HG03575 (cell line): ENCODE measurements around the gene RNF34.
"Not testable (repeated sequence)": the region's sequence is repeated elsewhere in the genome, so short reads cannot be mapped to it uniquely, and the experiment has no call there.

Source experiments
- ATAC-seq: cut with Tn5 transposase; IDR thresholded peaks from one replicate; pipeline ENCODE4 v1.9.1; 2021; ENCODE audit not compliant: unreplicated experiment, insufficient number of reproducible peaks, low FRiP score; ENCODE audit errors: extremely low read depth

RNF34 gene

GRCh38 chr12:121384891-121385290 is 15.0 kb upstream of the RNF34 start:
- ATAC-seq, result not testable (repeated sequence)

DNA sequence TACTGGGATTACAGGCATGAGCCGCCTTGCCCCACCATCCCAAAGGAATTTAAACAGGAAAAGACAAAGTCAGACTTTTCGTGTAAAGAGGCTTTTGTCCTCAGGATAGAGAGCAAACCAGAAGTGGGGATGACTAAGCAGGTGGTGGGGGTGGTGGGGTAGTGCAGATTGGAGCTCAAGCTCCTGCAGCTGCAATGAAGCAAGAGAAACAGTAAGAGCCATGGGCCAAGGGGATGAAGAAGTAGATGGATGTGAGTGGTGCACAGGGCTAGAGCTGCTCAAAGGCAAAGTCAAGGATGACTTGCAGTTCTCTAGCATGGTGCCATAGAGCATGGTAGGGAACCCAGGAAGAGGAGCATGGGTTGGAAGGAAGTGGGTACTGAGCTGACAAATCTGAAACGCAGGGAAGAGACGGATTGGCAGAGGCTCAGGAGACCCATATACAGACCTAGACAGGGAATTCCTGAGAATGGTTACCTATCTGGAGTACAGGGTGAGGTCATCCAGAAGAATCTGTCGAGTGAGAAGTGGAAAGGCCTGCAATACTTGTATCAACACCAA is 11.4 kb upstream of the RNF34 start:
- ATAC-seq, result no peak

DNA sequence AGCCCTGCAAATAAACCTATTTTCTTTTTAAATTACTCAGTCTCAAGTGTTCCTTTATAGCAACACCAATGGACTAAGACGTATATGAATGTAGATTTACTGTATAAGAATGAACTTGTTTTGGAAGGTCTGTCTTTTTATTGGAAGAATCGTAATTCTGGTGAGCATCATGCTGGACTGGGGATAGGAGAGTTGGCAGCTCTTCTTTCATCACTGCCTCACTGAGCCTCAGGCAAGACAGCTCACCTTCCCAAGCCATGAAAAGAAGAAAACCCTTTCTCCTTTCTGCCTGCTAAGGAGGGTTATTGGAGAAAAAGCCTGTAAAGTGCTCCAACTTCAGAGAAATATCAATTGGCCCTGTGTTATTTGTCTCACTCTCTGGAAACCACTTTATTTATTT is 9.1 kb upstream of the RNF34 start:
- ATAC-seq, result no peak

DNA sequence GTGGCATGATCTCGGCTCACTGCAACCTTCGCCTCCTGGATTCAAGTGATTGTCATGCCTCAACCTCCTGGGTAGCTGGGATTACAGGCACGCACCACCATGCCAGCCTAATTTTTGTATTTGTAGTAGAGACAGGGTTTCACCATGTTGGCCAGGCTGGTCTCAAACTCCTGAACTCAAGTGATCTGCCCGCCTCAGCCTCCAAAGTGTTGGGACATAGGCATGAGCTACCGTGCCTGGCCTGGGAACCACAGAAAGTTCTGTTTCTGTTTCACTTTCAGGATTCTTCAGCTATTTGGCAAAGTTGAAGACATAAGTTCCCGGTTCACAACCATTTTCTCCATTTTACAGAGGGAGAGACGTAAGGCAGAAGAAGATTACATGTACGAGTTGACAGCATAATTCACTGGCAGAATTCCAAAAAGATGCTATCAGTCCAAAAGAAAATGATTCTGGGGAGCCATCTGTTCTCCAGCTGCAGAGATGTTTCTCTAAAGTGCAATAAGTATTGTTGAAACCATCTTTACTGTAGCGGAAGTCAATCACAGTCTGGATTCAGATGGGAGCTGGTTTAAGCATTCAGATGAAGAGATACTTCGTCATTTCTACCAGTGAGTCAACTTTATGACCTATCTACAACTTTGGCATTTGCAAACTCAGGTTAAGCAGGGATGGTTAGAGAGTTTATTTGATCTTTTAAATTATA is 8.1 kb upstream of the RNF34 start:
- ATAC-seq, result no peak

DNA sequence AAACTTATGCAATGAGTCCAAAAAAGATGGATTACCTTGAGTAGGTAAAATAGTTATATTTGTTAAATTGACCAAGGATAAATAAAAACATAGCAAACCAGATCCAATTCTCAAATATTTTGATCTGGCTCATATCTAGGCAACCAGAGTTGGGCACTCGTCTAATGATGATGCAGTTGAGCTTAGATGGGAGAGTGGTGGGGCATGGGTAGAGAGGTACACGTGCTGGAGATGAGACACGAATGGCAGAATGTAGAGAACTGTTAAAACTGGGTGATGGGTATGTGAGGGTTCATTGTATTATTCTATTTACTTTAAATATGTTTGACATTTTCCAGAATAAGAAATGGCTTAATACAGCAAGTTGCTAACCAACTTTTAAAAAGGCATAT is 7.6 kb upstream of the RNF34 start:
- no peak for ATAC-seq

- no peak for ATAC-seq
These were observed 2.4 kb upstream of the RNF34 start for GRCh38 chr12:121397521-121397920.

- ATAC-seq, result no peak
These were observed 1.6 kb upstream of the RNF34 start for GRCh38 chr12:121398355-121398754.

GRCh38 chr12:121400332-121401139 is 618 bp downstream of the RNF34 start:
- no peak for ATAC-seq

DNA sequence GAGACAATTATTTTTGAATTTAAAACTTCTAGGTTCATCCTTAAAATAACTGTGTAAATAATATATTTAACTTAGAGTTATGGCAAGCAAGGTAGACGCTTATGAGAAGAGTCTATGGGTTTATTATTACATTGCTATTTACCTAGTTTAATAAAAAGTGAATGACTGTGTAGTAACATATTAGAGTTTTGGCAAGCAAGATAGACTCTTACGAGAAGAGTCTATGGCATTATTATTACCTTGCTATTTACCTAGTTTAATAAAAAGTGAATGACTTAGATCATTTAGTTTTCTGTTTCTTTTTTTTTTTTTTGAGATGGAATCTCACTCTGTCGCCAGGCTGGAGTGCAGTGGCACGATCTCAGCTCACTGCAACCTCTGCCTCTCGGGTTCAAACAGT is 3.8 kb downstream of the RNF34 start:
- ATAC-seq, result no peak

- no peak for ATAC-seq
These were observed 4.8 kb downstream of the RNF34 start for GRCh38 chr12:121404734-121405133.

GRCh38 chr12:121405211-121405610 is 5.3 kb downstream of the RNF34 start:
- ATAC-seq, result no peak

DNA sequence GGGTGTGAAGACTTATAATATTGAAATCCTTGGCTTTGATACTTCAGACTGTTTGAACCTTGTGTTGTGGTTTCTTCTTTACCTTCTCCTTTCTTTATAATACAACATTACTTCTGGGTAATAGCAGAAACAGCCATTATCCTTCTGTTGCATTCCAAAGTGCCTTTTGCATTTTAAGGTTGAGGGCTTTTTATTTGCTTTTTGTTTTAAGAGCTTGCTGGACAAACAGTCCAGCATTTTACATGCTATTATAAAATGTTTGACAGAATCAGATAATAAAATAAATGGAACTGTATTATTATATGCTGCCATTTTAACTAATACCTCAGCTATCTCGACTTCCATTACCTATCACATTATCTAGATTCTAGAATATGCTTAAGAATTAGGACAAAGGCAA is 14.0 kb downstream of the RNF34 start:
- ATAC-seq, result no peak

- no peak for ATAC-seq
These were observed 17.9 kb downstream of the RNF34 start for GRCh38 chr12:121417847-121418246.

GRCh38 chr12:121420109-121420508 is 20.2 kb downstream of the RNF34 start:
- ATAC-seq, result no peak

GRCh38 chr12:121423253-121423652 is 23.3 kb downstream of the RNF34 start:
- ATAC-seq, result no peak

- ATAC-seq, result no peak
These were observed 24.0 kb downstream of the RNF34 start for GRCh38 chr12:121423682-121424623.

GRCh38 chr12:121424624-121424975 is 24.7 kb downstream of the RNF34 start:
- ATAC-seq, result no peak

- ATAC-seq, result no peak
These were observed 27.7 kb downstream of the RNF34 start for GRCh38 chr12:121427556-121428050.

DNA sequence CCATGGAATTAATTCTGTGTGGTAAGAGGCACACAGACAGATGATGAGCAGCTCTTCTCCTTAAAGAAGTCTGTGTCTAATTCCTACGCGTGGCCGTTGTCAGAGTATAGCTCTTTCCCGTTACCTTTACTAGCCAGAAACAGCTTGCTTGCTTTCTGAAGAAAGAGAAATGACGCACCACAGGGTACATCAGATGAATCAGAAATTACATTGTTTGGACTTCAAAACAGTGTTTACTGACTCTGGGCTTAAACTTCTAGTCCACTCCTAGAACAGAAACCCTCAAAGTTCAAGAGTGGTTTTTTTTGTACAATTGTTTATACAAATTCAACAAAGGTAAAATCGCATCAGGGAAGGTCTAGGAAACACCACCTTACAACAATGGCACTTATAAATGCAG is 29.0 kb downstream of the RNF34 start:
- ATAC-seq, result no peak
